ENCODE data around the gene MROH7.

MROH7 gene

GRCh38 chr1:54701066-54701465 lies 59.5 kb downstream of the MROH7 start:
- no peak for DNase-seq

GRCh38 chr1:54701996-54702395 lies 60.4 kb downstream of the MROH7 start:
- no peak for DNase-seq

- DNase-seq: no peak
Measured at GRCh38 chr1:54703471-54703870, 61.9 kb downstream of the MROH7 start.

GRCh38 chr1:54705153-54705552 lies 63.6 kb downstream of the MROH7 start:
- no peak for DNase-seq

- DNase-seq: no peak
Measured at GRCh38 chr1:54706419-54706818, 64.8 kb downstream of the MROH7 start.

- DNase-seq: no peak
Measured at GRCh38 chr1:54708385-54708784, 66.8 kb downstream of the MROH7 start.

GRCh38 chr1:54709547-54710292 lies 68.1 kb downstream of the MROH7 start:
- no peak for DNase-seq

GRCh38 chr1:54710434-54710833 lies 68.8 kb downstream of the MROH7 start:
- no peak for DNase-seq

GRCh38 chr1:54710841-54711240 lies 69.3 kb downstream of the MROH7 start:
- DNase-seq: no peak

- DNase-seq: no peak
Measured at GRCh38 chr1:54711536-54711935, 70.0 kb downstream of the MROH7 start.

GRCh38 chr1:54714881-54715492 lies 73.4 kb downstream of the MROH7 start:
- no peak for DNase-seq

- DNase-seq: peak; percentile 62 to 90 (median 76)
Measured at GRCh38 chr1:54715493-54716298, 74.1 kb downstream of the MROH7 start, which contains the start of gene TTC4. TSS of gene TTC4 (plus strand) at chr1:54715861. CDS start at chr1:54715909, 48 bp downstream.

GRCh38 chr1:54716299-54717047 lies 74.9 kb downstream of the MROH7 start:
- DNase-seq: no peak

- no peak for DNase-seq
Measured at GRCh38 chr1:54721719-54722118, 80.1 kb downstream of the MROH7 start.

GRCh38 chr1:54723985-54724384 lies 82.4 kb downstream of the MROH7 start:
- DNase-seq: no peak

- no peak for DNase-seq
Measured at GRCh38 chr1:54724771-54725170, 83.2 kb downstream of the MROH7 start.

- DNase-seq: no peak
Measured at GRCh38 chr1:54728027-54728426, 86.4 kb downstream of the MROH7 start.

- DNase-seq: no peak
Measured at GRCh38 chr1:54736685-54737084, 95.1 kb downstream of the MROH7 start.

GRCh38 chr1:54738244-54738643 lies 96.7 kb downstream of the MROH7 start:
- no peak for DNase-seq

- DNase-seq: no peak
Measured at GRCh38 chr1:54741531-54741930, 99.9 kb downstream of the MROH7 start.

- DNase-seq: no peak
Measured at GRCh38 chr1:54742282-54742681, 100.7 kb downstream of the MROH7 start.

- DNase-seq: no peak
Measured at GRCh38 chr1:54743416-54744226, 102.0 kb downstream of the MROH7 start.

Measured in stimulated activated naive CD4-positive, alpha-beta T cell (primary cell).